T1000 (cell line): ENCODE data around the gene AGXT.

Experiments used
- DNase-seq: peaks from one replicate; lab custom pipeline; 2025; ENCODE audit warnings: mixed read lengths; lab: John Stamatoyannopoulos, UW

The AGXT gene

GRCh38 chr2:240899468-240899865 is 30.8 kb downstream of the AGXT start:
- DNase-seq, result no peak

DNA sequence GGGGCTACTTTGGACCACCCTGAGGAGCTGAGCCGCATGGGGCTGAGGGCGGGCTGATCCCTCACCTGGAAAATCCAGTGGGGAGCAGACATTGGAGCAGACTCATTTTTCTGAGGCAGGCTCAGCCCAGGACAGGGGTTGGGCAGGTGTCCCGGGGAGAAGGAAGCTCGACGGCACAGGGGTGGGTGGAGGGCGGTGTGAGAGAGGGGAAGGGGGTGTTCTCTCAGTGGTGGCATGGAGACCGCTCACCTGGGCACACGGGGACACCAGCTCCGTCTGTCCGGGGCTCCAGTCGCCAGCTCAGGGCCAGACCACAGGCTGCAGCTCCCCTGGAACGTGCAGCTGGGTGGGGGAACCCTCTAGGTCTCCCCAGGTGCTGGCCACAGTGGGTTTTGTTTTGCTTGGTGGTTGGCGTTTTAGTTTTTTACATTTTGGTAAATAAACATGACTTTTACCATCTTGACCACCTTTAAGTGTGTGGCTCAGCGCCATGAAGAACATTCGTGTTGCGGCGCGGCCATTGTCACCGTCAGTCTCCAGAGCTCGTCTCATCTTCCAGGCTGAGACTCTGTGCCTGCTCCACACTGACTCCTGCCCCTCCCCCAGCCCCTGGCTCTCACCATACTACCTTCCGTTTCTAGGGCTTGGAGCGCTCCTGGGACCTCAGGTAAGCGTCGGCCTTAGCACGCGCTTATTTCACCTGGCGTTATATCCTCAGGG is 31.7 kb downstream of the AGXT start:
- no peak for DNase-seq

DNA sequence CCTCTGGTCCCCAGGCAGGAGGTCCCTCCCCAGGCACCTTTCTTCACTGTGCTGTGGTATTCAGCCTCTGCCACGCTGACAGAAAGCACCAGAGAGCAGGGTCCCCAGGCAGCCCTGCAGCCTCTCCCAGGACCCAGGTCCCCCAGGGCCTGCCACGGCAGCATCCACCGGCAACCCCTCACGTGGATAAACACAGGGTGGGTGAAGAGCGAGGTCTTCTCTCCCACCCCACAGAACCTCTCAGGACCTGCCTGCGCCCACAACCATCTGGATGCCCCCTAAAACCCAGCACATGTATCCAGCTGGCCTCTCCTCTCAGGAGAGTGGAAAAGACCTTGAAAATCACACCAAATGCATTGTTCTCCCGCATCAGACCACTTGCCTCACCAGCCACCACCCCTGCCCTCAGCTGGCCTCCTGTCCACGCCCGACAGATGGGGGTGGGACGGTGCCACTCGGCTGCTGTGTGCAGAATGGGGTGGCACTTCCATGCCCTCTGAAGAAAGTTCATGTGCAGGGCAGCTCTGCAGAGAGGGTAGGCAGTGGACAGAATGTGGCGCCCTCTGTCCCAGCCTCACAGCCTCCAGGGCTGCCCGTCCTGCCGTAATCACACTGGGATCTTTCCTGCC is 33.5 kb downstream of the AGXT start:
- DNase-seq, result no peak

GRCh38 chr2:240902615-240903041 is 34.0 kb downstream of the AGXT start:
- DNase-seq, result no peak

- no peak for DNase-seq
Measured at GRCh38 chr2:240903191-240904060, 34.8 kb downstream of the AGXT start.

- no peak for DNase-seq
Measured at GRCh38 chr2:240904216-240905175, 35.9 kb downstream of the AGXT start.

DNA sequence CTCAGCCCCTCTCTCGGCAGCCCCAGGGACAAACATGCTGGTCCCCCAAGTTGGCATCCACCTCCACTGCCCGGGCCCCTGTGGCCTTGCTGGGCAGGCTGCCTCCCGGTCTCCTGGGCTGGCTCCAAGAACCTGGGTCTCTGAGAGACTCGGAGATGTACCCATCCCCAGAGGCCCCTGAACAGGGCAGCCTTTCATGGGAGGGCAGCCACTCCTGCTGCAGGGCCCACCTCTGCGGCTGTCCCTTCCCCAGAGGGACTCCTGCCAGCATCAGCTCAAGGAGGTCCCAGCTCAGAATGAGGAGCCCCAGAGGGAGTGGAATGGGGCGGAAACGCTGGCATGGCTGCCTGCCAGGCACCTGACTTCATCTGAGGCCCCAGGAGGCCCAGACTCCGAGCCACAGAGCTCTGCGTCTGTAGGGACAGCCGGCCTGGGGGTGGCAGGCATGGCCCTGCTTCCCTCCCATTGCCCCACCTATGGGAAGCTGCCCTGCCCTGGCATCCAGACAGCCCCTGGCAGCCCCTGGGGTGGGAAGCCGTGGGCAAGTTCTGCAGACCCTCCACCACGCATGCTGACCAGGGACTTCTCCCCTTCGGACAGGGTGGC is 36.7 kb downstream of the AGXT start:
- DNase-seq, result no peak

- no peak for DNase-seq
Measured at GRCh38 chr2:240906141-240906910, 37.7 kb downstream of the AGXT start, which contains the start of gene CROCC2. Gene CROCC2 (plus strand): TSS chr2:240906336. CDS start chr2:240906514, 178 bp downstream.

DNA sequence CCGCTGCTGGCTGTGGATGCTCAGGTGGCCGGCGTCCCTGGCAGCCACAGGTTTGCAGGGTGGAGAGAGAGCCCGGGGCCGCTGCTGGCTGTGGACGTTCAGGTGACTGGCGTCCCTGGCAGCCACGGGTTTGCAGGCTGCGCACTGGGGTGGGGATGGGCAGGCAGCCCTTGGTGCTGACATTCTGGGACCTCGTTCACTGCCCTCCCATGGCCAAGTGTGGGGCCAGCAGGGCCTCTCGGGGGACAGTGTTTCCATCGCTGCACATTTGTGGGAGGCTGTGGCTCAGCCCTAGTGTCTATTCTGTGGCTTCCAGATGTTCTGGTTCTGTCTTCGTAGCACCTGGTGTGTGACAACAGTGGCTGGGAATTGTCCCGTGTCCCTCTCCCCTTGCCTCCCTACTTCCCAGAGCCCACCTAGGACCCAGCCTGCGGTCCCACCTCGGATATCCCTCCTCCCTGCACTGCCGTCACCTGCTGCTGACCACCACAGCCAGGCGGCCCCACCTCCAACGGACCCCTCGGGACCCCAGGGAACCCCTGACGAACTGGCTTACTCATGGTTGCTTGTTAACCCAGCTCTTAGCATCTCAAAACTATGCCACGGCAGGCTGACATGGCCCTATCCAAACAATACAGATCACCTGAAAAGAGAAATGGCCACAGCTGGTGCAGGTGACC is 38.4 kb downstream of the AGXT start:
- DNase-seq, result no peak

GRCh38 chr2:240909216-240909974 is 40.8 kb downstream of the AGXT start:
- no peak for DNase-seq

- peak; percentile 31 for DNase-seq
Measured at GRCh38 chr2:240911641-240912265, 43.1 kb downstream of the AGXT start.

DNA sequence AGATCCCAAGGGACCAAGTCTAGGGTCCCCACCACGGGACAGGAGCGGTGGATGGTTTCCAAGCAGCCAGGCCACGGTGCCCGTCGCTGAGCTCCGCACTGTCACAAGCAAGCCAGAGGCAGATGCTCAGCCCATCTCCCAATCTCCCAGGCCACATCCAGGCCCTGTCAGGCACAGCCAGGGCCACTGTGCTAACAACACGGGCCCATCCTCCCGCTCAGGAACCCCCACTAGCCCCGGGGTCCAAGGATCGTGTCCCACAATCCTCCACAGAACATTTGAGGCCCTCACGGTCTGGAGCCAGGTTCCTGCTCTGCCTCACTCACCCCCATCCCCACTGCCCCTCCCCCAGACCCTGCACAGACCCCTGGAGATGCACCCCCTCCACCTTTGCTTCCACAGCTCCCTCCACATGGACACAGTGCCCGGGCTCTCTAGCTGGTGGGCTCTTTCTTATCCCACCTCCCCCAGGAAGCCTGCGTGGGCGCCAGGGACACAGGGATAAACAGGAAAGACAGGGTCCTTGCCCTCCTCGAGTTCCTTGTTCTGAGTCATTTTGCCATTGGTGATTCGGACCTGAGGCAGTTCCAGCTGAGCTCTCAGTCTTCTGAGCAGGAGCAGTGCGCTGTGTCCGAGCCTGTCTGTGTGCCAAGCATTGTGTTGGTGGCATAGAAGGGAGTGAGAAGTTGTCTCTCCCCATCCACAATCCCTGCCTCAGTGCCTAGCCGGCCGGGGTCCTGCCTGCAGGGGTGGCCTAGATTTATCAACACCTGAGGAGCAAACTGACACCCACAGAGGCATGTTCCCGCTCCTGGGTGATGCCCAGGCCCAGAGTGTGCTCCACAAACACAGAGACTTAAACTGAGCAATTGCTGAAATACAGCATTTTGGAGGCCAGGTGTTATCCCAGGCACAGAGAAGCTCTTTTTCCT is 44.5 kb downstream of the AGXT start:
- no peak for DNase-seq

GRCh38 chr2:240913810-240914644 is 45.4 kb downstream of the AGXT start:
- DNase-seq, result no peak

DNA sequence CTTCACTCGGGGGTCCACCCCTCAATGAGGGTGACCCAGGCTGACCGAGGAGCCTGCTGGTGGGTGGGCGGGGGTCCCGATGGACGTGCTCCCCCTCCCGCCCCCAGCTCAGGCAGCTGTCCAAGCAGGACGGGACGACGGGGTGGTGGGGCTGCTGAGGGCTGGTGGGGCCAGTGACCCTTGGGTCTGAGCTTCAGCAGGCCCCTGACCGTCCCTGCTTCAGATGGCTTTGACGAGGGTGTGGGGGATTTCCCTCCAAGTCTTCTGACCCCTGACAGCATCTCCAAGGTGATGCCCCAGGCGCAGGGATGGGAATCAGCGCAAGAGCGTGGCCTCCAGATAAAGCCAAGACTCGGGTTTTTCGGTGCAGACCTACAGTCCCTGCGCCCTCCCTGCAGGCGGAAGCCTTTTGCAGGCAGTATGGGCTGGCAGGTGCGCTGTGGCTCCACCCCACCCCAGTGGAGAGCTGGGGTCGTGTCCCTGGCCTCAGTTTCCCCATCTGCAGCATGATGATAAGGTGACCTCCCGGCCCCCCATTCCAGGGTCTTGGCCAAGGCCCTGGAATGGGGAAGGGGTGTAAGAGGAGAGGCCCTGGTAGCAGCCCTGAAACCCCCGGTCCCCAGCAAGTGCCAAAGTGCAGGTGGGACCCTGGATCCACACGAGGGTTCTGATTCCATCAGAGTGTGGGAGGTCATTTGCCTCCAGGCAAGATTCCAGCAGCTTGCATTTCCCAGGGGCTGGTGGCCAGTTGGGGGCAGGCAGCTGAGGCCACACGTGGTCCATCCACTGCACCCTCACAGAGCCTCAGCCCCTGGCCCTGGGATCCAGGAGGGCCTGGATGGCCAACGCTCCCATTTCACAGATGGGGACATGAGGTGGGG is 46.3 kb downstream of the AGXT start:
- DNase-seq, result no peak
